DMS53 (cell line): ENCODE results near the gene BLACAT1.
A peak's percentile ranks its signal among the peaks of the same experiment; 100 is the strongest.

Experiments used
- DNase-seq: peaks from one replicate; lab custom pipeline; 2025; lab: John Stamatoyannopoulos, UW

Gene BLACAT1

DNA sequence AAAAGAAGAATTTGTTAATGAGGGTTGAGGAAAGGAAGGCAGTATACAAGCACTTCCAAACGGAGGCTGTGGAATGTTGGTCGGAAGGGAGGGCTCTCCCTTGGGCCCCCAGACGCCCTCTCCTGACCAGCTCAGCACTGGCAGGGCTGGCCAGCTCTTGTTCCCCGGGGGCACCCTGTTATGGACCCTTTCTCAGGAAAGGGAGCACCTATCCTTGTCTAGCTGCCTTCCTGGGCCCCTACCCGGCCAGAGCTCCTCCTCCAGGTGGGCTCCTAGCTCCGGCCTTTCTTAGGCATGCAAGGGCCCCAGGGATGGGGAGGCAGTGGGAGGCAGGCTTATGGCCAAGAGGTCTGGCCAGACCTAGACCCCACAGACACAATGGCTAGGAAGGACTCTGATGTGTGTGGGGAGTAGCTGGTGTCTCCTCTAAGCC, 926 bp downstream of the BLACAT1 start:
- DNase-seq = no peak

DNA sequence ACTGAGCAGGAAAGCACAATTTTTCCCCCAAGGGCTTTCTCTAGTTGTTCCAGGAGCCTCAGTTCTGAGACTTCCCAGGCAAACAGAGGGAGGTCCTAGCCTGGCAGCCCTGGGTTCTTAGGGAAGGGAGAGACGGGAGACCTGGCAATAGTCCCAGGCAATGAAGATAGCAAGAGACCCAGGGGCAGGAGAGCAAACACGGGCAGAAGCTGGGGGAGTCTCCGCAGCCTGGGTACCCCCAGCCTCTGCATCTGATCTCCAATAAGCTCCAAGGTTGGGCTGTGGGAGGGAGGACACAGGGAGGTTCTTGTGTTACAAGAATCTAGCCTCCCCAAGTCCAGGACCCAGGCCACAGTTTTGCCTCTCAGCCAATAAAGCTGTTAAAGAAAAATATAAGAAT, 2.4 kb downstream of the BLACAT1 start:
- no peak for DNase-seq

DNA sequence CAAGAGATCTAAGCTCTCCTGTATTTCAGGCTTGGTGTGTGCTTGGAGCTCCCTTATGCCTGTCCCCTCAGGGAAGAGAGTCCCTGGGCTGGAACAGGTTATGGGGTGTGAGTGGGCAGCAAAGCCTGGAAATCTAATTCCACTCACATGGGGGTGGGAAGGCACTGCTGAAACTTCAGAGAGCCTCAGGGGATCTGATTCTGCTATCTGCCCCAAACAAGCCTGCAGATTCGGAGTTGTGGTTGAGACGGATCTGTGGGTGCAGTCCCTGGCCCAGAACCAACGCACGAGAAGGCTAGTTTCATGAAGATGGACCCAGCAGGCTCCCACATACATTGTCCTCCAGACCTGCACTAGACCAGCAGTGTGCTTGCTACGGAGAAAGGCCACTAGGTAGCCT, 2.9 kb downstream of the BLACAT1 start:
- no peak for DNase-seq

DNA sequence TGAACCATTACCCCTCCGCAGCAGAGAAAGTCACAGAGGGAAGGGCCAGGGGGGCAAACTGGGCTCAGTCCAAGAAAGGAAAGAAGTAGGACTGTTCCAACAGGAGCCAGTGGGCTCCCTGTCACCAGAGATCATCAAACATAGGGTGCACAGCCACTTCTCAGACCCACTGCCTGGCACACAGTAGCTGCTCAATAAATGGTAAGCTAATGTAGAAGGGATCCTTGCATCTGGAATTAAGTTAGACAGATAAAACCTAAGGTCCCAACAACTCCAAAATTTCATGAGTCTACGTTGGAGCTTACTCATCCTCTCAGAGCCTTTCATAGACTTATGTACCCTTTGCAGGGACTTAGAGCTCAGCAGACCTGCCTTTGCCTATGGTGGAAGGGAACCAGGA, 3.5 kb downstream of the BLACAT1 start:
- DNase-seq = no peak

DNA sequence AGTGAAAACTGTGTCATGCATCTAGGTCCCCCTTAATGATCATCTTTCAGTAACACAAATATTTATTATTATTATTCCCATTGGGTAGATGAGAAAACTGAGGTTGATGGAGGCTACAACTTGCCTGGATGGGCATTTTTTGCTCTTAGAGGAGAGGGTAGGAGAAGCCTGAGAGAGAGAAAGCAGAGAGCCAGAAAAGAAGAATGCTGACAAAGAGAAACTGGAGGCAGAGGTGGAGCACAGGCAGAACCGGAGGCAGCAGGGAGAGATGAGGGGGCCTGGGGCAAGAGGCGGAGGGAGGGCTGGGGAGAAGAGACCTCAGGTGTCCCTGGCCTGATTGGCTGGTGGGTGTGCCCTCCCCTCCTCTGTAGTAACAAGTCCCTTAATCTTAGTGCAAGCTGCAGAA, 4.1 kb downstream of the BLACAT1 start:
- DNase-seq = no peak

DNA sequence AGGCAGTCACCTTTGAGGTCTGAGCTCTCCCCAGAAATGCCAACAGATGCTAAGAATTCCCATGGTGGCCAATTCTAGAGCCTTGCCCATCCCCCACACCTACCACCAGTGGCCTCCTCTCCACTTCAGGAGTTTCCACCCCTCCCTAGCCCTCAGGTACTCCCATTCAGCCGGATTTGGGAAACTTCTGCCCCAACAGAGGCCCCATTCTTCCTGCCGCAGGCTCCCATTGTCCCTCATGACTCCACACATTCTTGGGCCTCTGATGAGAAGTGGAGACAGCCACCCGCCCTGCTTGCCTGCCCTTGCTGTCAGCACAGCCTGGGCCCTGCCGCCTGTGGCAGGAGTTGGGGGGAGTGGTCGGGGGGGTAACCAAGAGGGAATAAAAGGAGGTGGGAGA, 4.6 kb downstream of the BLACAT1 start:
- DNase-seq = no peak

DNA sequence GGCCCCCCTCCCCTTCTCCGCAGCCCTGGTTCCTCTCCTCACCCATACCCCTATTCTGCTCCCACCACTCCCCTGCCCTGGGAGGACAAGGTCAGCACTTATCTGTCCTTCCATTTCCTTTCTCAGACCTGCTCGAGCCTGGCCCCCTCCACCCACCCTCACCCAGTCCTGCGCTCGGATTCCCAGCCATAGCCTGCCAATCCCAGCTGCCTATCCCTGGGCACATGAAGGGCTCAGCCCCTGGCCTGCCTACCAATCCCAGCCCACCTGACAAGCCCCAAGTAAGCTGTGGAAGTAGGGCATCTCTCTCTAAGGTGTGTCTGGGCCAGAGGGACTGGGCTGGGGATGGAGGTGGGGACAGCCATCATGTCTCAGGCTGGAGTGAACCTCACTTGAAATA, 5.4 kb downstream of the BLACAT1 start:
- DNase-seq = no peak

DNA sequence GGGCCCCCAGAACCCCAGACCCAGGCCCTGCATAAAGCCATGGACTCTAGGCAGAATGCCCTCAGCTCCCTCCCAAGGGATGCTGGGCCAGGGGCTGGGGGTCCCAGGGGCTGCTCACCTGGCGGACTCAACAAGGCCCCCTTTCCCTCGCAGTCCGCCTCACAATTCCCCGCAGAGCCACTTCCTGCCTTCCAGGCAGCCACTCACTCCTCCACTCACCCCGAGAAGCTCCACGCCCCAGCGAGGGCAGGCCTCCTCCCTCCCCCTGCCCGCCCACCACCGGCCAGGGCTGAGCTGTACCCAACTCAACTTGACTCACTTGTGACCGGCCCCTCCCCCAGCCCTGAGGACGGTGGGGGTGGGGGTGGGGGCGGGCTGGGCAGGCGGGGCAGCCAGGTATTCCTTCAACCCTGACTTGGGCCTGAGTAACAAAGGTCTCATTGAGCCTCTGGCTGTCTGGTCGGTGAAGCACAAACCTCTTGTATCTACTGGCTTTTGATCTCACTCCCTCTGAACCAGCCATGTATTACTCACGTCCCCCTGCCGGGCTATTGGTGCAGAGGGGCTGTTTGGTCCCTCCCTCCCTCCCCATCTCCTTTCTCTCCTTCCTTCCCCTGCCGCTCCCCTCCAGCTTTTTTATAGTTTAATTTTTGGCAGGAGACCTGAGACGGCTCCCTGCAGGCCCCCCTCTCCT, 5.9 kb downstream of the BLACAT1 start:
- peak; percentile 98 for DNase-seq

DNA sequence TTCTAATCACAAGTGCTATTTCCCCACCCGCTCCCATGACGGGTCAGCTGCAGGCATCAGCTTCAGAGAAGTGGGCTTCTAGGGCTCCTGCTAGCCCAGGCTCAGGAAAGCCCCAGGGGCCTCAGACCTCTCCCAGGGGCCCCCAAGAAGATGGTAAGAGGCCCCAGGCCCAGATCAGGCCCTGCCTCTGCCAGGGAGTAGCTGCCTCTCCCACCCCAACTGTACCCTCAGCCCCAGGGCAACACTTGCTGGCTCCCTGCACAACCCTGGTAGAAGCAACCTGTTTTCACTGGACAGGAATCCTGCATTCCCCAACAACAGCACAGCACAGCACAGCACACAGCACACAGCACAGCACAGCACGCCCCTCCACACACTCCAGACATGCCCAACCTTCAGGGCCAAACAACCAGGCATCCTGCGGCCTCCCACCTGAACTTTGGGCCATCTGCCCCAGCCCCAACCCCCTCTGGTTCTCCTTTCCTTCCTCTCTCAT, 6.5 kb downstream of the BLACAT1 start:
- peak; percentile 66 for DNase-seq

DNA sequence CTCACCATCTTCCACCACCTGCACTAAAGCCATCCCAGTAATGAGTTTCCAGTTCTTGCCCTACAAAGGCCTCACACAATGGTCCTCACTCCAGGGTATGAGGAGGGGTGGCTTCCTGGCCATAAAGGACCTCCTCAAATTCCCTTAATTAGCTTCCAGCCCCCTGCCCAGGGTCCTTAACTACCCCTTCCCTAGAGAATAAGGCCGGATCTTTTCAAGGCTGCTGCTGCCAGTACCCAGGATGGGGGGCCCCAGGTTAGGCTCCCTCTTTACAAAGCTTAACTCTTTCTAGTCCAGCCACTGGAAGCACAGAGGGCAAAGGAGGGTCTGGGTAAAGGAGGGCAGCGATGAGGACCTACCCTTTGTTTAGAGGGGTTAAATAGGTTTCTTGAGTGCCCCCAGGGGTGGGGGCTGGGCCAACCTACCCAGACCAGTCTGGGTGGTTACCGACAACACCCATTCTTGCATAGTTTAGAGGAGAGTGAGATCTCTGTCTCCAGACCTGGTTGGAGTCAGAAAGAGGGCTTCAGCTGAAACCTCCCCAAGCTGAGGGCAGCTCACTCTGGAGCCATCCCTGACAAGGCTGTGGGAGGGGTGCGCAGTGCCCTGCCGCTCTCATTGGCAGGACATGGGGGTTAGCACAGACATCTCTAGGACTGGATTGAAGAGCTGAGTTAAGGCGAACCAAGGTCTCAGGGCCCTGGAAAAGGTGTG, 7.1 kb downstream of the BLACAT1 start:
- DNase-seq = no peak

DNA sequence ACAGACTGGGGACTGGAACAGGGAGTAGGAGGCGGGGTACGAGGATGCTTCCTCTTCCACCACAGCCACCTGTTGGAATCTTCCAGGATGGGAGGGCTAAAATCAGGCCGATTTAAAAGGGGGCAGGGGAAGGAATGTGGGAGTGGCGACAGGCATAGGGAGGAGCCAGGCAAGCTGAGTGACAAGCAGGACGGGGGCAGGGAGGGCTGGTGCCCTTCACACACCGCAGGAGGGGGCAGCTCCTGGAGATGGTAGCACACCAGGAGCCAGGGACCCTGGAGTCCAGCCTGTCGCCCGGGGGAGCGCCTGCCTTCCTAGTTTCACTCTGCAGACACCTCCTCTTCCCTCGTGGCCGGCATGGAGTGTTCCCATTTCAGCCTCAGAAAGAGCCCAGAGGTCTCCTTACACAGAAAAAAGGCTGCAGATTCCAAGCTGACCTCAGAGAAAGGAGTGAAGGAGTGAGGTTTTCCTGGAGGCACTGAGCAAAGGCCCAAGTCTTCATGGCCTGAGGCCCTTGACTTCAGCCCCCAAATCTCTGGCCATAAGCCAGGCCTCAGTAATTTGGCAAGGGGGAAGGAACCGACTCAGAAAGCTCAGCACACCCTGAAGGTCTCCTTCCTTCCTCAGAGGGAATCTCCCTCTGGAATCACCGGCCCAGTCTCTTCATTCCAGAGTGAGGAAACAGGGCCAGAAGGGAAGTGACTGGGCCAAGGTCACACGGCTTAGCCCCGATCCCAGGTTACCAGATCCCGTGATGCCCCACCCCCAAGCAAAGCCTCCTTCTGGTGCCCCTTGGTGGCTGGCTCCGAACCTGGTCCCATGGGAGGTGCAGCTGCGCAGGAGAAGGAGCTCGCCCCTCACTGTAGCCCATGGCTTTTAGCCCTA, 8.1 kb downstream of the BLACAT1 start:
- no peak for DNase-seq

DNA sequence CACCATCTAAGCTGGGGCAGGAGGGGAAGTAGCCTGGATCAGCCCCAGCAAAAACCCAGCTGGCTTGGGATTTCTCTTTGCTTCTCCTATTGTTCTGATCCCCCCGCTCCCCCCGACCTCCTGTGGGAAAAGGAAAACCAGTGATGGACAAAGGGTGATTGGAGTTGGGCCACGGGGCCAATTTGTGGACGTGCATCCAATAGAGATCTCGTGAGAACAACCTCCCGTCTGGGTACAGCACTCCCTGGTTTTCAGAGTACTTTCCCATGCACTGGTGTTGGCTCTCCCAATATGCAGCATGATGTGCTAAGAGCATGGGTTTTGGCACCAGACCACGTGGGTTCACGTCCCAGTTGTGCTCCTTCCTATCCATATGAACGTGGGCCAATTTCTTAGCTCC, 9.0 kb downstream of the BLACAT1 start:
- DNase-seq = no peak

DNA sequence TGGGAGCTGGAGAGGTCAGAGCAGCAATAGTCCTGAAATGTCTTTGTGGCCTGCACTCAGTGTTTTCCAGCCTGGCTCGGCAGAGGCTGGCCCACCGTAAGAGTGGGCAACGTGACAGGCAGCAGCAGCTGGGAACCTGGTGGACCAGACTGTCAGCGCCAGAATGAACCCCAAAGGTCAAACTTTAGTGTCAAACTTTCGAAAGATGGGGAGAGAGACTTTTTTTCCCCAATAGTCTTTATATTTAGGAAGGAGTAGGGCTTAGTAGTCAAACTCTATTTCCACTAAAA, 10.3 kb downstream of the BLACAT1 start:
- DNase-seq = no peak

DNA sequence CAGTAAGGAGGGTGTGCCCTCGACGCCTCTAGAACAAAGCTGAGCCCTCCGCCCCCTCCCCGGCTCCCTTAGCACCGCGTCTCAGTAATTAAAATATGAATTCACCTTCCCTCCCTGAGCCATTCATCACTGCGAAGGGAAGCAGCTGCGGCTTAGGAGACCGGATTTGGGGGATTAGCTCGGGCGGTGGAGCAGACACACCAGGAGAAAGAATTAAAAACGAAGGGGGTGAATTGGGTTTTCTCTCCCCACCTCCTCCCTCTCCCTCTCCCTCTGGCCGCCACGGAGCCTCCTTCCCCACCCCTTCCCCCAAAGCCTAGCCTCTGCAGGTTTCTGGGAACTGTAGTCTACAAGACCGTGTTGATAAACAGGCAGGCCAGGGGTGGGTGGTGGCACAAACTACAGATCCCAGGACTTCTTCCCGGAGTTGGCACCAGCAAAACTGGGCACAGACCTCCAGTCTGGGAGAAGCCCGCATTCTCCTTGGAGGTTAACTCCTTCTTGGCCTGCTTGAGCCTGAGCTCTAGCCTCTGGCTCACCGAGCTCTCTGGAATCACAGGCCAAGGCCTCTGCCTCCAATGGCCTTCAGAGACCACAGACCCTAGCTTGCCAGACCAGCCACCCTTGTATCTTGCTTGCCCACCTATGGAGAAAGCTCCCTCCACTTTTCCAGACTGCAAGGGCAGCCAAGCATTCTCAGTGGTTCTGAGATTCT, 10.8 kb downstream of the BLACAT1 start:
- DNase-seq = no peak

DNA sequence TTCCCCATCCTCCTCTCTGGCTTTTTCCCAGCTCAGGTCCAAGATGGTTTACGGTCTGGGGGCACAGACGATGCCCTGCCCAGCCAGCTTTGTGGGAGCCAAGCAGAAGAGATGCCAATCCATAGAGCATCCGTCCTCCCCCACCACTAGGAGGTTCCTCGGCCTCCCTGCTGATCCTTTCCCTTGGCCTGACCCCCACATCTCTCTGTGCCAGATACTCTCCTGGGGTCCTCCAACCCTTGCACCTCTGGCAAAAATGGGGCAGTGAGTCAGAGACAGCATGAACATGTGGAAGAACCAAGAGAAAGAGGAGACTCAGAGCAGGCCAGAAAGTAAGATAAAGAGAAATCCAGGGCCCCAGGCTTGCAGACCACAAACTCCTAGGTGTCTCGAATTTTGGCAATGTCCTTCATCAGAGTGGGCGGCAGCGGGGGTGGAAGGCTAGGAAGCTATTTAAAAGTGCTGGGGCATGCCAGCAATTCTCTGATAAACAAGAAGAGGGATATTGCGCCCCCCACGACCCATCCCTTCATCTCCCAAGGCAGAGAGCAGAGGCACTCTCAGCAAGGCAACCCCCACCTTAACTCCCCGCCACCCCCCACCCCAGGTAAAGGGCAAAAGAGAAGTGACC, 11.4 kb downstream of the BLACAT1 start:
- DNase-seq = no peak

DNA sequence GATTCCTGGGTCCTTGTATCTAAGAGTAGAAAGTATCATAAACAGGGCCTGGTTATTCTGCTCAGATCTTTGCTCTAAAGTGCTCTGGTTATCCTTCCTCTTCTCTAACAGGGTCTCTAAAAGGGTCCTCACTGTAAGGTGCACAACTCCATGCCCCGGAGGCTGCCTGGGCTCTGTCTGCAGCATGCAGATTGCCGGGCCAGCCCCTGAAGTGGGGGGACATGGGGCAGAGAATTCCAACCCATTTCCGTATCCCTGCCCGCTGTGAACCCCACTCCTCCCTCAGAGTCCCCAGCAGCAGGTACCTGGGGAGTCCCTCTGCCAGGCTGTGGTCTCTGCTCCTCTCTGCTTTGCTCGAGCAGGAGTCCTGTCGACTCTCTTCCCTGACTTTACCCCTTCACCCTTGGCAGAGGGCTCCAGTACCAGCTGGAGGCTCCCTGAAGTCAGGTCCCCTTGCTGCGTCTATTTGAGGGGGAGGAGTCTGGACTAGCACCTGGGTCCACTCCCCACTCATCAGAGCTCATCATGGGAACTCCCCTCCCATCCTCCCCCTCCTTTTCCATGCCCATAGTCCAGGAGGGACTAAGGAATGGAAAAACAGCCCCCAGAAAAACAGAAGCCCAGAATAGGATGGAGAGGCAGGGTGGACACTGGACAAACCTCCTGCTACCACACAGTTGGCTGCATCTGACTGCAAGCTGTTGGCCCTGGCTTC, 12.1 kb downstream of the BLACAT1 start:
- DNase-seq = no peak

DNA sequence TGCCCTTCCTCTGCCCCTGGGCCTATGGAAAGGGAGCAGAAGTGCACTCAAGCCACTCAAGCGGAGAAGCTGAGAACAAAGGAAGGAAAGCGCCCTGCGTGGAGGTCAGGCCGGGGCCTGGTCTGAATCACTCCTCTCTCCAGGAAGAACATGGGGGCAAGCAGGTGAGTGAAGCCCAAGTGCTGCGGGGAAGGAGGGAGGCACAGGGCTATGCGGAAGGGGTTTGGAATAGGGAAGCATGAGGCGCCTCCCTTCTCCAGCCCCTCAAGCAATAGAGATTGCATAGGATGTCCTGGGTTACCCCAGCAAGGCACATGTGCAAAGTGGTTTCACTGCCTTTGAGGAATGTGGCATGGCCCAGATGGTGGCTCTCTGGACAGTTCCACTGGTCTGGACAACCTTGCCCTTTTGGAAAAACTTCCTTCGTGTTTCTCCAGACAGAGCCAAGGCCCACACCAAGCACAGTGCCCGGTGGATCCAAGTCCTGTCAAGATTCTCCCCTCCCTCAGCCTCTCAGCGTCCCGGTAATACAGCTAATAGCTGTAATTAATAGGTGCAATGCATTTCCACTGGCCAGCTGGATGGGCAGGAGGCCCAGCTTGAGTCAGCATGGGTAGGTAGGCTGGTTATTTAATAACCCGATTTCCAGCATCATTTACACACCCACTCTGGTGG, 13.7 kb downstream of the BLACAT1 start:
- DNase-seq = peak; percentile 98

DNA sequence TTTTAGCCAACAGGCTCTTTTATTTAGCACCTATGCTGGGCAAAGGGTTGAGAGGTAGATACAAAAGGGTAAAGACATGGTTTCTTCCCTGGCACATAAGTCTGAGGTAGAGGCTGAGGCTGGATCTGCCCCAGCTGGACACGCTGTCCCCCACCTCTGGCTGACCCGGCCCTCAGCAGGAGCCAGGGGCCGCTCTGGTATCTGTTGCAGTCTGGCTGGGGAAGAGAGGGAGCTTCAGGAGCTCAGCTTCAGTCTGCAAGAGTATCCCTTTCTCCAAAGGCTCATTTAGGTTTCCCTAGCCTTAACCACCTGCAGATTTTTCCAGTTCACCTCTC, 14.2 kb downstream of the BLACAT1 start:
- no peak for DNase-seq

DNA sequence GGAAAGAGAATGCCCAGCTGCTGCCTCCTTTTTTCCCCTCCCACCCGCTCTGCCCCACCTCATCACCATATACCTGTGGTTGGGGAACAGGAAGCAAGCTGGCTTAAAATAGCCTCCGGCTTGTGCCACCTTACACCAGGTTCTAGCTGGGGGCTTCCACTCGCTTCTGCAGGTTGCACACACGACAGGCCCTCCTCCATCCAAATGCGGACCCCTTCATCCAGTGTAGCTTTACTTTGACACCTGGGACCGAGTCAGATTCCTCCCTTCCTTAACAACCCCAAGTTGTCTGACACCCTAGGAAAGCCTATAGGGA, 14.6 kb downstream of the BLACAT1 start:
- no peak for DNase-seq

DNA sequence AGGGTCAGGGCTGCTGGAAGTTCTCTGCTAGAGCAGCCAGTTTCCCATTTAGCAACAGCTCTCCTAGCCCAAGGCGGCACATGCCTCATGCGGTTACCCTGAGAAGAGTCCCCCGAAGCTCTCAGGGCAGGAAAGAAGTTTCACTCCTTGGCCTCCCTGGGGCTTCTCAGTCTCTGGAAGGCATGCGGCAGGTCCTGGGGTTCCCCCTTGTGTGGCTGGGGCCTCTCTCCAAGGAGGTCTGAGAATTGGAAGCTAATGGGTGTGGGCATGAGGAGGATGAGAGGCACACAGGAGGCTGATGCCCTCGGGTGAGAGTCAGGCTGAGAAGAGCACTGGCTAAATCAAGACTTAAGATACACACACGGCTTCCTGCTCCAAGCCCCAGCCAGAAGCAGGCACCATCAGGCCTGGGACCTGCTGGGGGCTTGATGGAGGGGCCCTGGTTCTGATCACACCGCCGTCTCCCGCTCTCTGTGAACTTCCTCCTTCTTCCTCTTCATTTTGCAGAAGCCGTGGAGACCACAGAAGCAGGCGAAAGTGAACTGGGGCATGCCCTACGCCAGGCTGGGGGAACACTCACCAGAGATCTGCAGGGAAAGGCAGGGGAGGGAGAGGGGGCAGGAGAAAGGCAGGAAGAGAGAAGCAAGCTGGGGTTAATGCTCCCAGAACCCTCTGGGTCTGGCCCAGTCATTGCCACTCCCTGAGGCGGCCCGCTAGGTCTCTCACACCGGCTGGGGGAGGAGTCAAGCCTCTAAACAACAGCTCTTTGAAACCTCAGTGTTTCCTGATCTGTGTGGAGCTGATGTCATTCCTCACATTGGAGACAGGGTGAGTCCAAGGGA, 15.1 kb downstream of the BLACAT1 start:
- DNase-seq = peak; percentile 100
